Ishikawa (cell line): Measurements from ENCODE around the gene CEP128.

Experiments
- CEBPB ChIP-seq: IDR thresholded peaks from 2 replicates; pipeline ENCODE4 v1.6.1; 2012
- CREB1 ChIP-seq: IDR thresholded peaks from 2 replicates; pipeline ENCODE4 v1.6.1; 2012; ENCODE audit warnings: low read depth
- EGR1 ChIP-seq: IDR thresholded peaks from 2 replicates; pipeline ENCODE4 v1.6.1; 2012
- EP300 ChIP-seq: IDR thresholded peaks from 2 replicates; pipeline ENCODE4 v1.6.1; 2012; ENCODE audit warnings: borderline replicate concordance
- MAX ChIP-seq: IDR thresholded peaks from 2 replicates; pipeline ENCODE4 v1.6.1; 2012
- RAD21 ChIP-seq: IDR thresholded peaks from 2 replicates; pipeline ENCODE4 v1.6.1; 2012; ENCODE audit warnings: low read depth
- REST ChIP-seq: IDR thresholded peaks from 2 replicates; pipeline ENCODE4 v1.6.1; 2012; ENCODE audit warnings: low read depth, mild to moderate bottlenecking
- TAF1 ChIP-seq: IDR thresholded peaks from 2 replicates; pipeline ENCODE4 v1.6.1; 2012; ENCODE audit warnings: low read depth, mild to moderate bottlenecking
- TCF12 ChIP-seq: IDR thresholded peaks from 2 replicates; pipeline ENCODE4 v1.6.1; 2012; ENCODE audit warnings: low read depth
- USF1 ChIP-seq: IDR thresholded peaks from 2 replicates; pipeline ENCODE4 v1.6.1; 2012
- YY1 ChIP-seq: IDR thresholded peaks from 2 replicates; pipeline ENCODE4 v1.6.1; 2012; ENCODE audit warnings: low read depth
- ZBTB7A ChIP-seq: IDR thresholded peaks from 2 replicates; pipeline ENCODE4 v1.6.1; 2012; ENCODE audit warnings: low read depth

GRCh38 chr14:80906946-80907345 lies 34.6 kb downstream of the CEP128 start:
- TF ChIP-seq CREB1 = no peak
- TF ChIP-seq MAX = no peak
- TF ChIP-seq TCF12 = no peak
- TF ChIP-seq EP300 = no peak
- no peak for TF ChIP-seq RAD21
- no peak for TF ChIP-seq CEBPB
- TF ChIP-seq REST = no peak
- no peak for TF ChIP-seq YY1
- TF ChIP-seq USF1 = no peak
- TF ChIP-seq ZBTB7A = no peak
- no peak for TF ChIP-seq TAF1
- no peak for TF ChIP-seq EGR1
